GM18508 (cell line): Measurements from ENCODE around the gene IFI6.
"Not testable (repeated sequence)": the region's sequence is repeated elsewhere in the genome, so short reads cannot be mapped to it uniquely, and the experiment has no call there.

Experiments
- ATAC-seq: cut with Tn5 transposase; IDR thresholded peaks from one replicate; pipeline ENCODE4 v1.9.1; 2021; ENCODE audit warnings: moderate number of reproducible peaks; ENCODE audit not compliant: insufficient read depth, unreplicated experiment

The IFI6 gene

DNA sequence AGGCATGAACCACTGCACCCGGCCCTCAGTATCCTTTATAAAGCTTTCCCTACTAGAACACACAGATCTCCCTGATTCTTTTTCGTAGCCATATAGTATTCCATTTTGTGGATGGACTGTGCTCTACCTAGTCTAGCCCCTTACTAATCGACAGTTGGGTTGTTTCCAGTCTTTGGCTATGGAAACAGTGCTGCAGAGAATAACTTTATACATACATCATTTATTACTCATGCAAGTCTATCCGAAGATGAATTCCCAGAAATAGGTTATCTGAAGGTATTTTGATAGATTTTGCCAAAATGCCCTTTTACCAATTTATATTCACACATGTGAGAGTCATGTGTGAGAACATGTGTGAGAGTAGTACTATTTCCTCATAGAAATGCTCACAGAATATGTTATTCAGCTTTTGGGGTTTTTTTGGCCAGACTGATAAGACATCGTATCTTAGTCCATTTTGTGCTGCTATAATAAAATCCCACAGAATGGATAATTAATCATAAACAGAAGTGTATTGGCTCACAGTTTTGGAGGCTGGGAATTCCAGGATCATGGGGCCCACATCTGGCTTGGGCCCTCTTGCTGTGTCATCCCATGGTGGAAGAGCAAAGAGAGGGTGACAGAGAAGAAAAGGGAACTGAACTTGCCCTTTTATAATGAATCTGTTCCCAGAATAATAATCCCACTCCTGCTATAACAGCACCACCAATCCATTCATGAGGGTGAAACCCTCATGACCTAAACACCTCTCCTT is 19.7 kb downstream of the IFI6 start:
- ATAC-seq = no peak

DNA sequence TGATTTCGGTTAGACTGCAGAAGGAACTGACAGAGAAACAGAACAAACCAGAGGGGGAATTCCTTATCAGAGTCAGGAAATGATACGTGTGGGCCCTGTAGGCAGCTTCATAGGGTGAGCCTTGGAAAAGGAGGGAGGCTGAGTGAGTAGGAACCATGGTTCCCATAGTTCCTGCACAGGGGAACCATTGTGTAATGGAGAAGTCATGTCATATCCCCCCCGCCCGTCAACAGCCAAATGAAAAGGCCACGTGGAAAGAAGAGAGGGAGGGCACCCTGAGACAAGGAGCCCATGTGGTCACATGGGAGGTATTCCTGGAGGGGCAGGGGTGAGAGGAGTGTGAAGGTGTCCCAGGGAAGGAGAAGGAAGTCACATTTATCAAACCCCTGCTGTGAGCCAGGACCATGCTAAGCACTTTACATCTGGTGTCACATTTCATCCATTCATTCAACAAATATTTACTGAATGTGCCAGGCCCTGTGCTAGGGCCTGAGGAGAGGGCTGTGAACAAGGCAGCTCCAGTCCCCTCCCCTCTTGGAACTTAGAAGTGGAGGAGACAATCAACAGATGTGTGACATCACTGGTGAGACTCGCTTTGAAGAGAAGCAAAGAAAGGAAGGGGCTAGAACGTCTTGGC is 21.3 kb downstream of the IFI6 start:
- ATAC-seq = no peak

DNA sequence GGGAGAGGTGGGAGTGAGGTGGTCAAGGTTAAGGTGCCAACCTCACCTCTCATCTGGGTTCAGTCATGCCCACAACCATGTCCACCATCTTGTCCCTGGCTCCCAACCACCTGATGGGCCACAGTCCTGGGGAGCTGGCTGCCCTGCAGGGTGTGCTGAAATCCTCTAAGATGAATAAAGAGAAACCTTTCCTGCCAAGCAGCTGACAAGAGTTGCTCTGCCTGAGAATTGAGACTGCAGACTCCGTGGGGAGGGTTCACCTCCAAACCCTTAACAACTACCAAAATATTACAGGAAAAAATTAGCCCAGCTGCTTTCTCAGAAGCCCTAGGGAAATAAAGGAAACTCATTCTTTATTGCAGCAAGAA is 21.8 kb downstream of the IFI6 start:
- no peak for ATAC-seq

DNA sequence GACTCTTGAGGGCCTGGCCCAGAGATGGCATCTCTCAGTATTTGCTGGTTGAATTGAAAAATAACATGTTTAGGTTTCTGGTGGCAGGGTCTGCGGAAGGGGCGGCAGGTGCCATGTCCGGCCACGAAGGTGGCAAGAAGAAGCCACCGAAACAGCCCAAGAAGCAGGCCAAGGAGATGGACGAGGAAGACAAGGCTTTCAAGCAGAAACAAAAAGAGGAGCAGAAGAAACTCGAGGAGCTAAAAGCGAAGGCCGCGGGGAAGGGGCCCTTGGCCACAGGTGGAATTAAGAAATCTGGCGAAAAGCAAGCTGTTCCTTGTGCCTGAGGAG is 22.7 kb downstream of the IFI6 start:
- no peak for ATAC-seq

DNA sequence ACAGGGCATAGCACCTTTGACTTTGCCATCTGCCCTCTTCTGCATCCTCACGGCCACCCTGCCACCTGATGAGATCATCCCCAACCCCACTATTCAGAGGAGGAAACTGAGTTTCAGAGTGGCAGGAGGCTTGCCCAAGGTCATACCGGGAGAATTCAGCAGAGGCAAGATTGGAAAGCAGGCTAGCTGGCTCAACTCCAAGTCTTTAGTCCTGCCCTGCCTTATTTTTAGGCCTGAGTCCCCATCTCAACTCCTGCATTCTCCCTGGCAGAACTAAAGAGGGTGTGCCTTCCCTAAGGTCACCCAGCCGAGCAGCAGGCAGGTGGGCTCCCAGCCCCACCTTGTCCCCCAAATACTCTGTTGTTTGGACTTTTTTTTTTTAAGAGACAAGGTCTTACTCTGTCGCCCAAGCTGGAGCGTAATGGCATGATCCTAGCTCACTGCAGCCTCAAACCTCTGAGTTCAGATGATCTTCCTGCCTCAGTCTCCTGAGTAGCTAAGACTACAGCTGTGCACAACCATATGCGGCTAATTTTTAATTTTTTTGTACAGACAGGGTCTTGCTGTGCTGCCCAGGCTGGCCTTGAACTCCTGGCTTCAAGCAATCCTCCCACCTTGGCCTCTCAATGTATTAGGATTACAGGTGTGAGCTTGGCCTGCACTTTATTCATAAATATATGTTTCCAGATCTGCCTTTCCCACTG is 23.2 kb downstream of the IFI6 start:
- no peak for ATAC-seq

DNA sequence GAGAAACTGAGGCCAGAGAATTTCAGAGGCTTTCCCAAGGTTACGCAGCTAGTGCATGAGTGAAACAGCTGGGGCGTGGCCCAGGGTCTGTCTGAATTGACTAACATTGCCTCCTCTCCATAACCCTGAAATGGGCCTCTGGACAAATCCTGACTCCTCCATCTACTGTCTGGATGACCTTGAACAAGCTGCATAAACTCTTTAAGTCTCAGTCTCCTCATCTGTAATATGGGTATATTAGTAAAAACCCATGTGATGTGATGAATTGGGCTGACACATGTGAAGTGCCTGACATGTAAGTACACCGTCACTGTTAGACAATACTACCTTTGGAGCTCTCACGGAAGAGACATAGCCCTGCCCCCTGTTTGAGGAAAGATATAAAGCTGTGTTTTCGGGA is 24.7 kb downstream of the IFI6 start:
- ATAC-seq = no peak

DNA sequence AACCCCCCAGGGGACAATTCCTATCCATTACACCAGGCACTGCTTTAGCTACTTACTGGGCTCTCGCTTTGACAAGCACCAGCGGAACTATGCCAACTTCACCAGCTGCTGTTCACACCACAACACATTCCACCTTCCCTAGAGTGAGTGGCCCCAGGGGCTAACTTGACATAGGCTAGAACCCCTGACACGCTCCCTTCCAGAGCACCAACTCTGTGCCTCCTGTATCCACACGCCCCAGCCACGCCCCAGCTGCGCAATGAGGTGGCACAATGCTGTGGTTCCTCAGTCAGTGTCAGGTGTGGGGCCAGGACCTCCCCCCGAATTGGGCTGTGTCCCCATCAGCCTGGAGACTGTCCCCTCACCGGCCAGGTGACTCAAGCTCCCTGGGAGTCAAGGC is 25.3 kb downstream of the IFI6 start:
- ATAC-seq = no peak

DNA sequence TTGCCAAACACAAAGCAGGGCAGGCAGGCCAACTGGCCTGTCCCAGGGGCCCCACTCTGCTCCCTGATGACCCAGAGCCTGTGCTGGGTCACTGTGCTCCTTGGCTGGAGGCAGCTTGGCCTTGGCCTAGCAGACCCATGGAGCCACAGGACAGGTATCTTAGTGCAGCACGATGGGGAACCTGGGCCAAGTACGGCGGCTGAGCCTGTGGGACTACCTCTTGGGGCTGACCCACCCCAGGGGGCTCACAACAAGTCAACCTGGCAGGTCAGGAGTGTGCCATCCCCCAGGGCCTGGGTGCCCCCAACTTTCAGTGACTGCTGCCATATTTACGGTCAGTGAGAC is 26.9 kb downstream of the IFI6 start:
- ATAC-seq = no peak

DNA sequence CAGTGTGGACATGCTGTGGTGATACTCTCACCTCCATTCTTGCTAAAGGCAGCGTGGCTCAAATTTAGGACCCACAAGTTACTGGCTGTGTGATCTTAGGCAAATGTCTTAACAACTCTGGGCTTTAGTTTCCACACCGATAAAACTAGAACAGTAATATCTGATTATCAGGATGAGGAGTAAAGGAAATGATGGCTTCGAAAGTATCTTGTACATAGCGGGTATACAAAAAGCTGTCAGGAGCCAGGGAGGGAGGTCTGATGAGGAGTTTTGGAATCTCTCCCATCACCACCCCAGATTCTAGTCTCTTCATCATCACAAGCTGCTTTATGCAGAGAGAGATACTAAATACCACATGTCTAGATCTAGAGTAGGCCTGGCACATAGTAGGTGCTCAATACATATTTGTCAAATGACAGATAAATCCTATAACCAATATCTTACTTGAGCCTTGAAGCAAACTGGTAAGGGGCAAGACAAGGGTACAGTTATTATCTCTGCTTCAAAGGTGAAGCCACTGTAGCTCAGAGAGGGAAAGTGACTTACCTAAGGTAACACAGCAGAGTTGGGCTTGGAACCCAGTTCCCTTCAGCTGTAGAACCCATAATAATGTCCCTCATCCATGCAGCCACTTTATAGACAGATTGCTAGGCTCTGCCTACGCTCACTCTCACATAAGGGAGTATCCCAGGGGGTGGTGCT is 27.5 kb downstream of the IFI6 start:
- ATAC-seq = no peak

DNA sequence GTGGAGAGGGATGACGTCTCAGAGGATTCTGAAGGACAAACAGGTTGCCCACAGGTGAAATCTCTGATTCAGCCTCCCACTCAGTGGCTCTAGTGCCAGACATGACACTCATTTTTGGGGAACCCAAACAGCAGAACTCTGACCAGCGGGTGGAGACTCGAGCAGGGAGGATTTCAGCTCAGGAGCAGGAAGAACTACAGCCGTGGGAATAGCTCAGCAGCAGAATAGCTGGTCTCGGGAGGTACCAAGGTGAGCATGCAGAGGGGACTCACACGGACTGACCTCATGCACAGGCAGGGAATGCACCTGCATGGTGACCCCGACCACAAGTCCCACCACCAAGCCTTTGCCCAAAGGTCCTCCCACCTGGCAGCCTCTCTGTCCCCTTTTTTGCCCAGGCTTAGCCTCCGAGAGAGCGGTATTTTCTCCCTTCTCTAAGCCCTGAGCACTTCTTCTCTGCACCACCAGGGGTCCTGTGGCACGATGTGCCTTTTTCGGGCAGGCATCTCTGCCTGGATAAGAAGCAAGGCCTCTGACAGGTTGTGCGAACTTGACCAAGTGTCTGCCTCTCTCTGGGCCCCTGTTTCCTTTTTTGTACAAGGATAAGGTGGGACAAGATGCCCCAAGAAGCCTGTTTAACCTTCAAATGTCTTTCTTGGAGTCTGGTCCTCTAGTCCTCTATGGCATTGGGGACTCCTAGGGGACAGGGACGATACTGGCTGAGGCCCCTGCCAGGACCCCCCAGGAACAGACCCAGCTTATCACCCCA is 28.2 kb downstream of the IFI6 start:
- ATAC-seq = no peak

DNA sequence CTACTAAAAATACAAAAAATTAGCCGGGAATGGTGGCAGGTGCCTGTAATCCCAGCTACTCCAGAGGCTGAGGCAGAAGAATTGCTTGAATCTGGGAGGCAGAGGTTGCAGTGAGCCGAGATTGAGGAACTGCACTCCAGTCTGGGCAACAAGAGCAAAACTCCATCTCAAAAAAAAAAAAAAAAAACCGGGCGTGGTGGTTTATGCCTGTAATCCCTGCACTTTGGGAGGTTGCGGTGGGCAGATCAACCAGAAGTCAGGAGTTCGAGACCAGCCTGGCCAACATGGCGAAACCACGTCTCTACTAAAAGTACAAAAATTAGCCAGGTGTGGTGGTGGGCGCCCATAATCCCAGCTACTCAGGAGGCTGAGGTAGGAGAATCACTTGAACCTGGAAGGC is 31.5 kb downstream of the IFI6 start:
- not testable (repeated sequence) for ATAC-seq

DNA sequence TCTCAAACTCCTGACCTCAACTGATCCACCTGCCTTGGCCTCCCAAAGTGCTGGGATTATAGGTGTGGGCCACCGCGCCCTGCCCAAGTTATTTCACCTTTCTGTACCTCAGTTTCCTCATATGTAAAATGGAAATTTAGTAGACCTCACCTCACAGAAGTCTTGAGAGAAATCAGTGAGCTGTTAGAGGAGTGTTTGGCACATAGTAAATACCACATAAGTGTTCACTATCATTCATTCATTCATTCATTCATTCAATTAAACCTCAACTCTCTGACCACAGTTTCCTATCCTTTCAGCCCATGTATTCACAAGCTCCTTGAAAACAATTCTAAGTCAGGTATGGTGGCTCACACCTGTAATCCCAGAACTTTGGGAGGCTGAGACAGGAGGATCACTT is 33.2 kb downstream of the IFI6 start:
- ATAC-seq = no peak

DNA sequence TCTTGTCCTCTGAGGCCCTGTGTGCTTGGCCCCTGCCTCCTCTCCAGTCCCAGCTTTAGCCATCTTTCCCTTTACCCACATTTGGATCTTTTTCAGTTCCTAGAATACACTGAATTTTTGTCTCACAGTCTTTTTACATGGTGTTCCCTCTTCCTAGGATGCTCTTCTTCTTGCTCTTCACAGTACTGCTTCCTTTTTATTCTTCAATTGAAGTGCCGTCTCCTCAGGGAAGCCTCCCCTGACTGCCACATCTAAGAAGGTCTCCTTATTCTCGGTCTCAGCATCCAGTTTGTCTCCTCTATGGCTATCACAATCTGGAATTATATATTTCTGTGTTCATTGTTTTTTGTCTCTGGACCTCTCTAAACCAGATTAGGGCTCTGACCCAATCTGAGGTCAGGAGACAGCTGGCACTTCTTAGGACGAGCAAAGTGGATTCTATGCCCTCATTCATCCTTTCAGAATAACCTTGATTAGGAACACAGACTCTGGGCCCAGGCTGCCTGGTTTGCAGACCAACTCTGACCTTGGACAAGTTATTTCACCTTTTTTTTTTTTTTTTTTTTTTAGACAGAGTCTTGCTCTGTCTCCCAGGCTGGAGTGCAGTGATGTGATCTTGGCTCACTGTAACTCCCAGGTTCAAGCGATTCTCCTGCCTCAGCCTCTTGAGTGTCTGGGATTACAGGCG is 33.8 kb downstream of the IFI6 start:
- ATAC-seq = no peak

DNA sequence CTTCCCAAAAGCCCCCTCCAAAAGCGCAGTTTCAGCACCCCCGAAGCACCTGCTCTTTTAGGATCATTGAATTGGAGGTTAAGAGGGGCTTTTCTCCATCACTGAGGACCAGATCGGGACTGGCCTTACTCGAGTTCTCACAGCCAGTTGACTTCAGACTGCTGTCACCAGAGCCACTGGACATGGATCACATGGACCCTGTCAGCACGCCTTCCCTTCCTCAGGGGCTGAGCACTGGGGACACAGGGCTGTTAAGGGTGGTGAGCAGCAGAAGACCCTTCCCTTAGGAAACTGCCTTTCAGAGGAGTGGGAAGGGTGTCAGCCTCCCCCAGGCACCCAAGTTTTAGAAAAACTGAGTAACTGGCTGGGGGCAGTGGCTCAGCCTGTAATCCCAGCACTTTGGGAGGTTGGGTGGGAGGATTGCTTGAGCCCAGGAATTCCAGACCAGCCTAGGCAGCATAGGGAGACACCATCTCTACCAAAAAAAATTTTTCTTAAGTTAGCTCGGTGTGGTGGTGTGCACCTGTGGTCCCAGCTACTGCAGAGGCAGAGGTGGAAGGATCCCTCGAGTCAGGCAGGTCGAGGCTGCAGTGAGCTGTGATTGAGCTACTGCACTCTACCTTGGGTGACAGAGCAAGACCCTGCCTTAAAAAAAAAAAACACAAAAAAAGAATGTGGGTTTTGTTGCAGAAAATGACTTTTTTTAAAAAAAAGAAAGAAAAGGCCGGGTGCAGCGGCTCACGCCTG is 36.4 kb downstream of the IFI6 start:
- no peak for ATAC-seq

DNA sequence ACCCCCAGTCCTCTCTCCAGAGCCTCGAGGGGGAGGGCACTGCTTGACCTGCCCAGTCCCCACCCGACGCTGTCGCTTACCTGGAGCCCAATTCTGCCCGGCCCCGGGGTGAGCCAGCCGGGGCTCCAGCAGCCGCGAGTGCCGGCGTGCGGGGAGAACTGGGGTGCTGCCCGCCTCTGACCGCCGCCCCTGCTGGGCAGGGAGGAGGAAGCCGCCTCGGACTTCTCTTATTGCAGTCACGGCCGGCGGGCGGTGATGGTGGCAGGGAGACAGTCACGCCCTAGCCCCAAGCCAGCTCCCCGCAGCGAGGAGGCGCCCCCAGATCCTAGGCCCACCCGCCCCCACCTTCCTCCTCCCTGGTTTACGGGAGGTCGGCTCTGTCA is 37.0 kb downstream of the IFI6 start, which contains the start of gene FGR:
Gene FGR (minus strand): TSS at position 201 of the 383 bp plus-strand sequence. CDS start 11,269 bp downstream, outside the sequence.
- ATAC-seq = no peak

DNA sequence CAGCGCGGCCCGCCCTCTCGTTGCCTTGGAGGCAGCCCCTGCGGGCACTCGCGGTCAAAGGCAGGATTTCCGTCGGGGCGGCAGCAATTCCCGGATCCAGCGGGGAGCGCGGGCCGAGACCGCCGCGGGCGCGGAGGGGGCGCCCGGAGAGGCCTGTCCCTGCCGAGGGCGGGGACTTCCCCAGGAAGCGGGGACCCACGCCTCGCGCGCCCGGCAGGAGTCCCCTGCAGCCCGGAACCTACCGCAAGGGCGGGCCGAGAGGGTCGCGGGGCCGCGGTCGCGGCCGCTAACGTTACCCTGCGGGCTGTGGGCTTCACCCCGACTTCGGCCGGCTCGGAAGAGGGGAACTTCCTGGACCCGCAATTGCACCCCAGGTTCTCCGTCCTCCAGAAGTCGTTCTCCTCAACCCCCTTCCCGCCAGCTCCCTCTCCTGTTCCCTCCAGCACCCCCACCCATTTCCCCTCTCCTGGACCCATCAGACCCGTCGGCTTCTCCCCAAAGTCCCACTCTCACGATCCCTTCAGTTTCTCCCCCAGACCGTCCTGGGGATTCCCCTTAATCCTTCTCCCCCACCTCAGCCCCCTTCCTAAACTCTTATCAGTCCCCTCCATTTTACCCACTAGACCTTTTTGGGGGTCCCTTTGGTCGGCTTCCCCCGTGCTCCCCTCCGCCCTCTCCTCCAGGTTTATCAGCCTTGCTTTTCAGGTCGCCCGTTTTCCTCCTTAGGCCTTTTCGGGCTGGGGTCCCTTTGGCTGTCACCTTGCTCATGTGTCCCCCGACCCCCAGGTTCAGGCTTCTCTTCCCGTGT is 37.6 kb downstream of the IFI6 start:
- no peak for ATAC-seq

DNA sequence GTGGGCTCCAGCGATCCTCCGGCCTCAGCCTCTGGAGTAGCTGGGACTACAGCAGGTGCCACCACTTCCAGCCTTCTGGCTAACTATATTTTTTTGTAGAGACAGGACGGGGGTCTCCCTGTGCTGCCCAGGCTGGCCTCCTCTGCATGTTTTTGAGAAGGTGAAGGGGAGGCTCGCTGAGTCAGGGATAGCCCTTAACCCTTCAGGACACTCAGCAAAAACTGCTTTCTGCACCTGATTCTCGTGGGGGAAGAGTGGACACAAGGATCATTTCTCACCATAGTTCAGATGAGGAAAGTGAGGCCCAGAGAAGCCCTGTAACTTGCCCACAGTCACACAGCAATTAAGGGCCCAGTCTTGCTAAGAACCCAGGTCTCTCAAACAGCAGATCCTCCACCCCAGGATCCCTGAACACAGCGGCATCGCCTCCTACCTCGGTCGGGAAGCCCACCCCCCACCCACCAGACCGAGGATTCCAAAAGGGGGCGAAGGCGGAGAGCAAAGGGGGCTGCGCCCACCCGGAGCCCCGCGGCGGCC is 38.3 kb downstream of the IFI6 start:
- no peak for ATAC-seq

DNA sequence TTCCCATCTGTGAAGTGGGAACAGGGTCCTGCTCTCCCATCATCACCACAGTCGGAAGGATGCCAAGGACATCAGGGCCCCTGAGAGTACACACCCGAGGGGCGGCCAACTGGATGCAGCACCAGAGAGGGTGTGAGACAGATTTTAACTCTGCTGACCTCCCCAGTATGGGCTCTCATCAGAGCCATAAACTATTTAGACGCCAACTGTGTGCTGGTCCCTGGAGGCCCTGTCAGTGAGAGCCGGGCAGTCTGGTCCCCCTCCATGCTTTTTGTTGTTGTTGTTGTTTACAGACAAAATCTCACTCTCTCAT is 38.7 kb downstream of the IFI6 start:
- no peak for ATAC-seq
